ENCODE measurements around the gene PPFIBP2.

Gene PPFIBP2

GRCh38 chr11:7579361-7579791 lies 65.6 kb downstream of the PPFIBP2 start:
- DNase-seq = no peak

GRCh38 chr11:7581021-7581590 lies 67.3 kb downstream of the PPFIBP2 start:
- no peak for DNase-seq

- DNase-seq = no peak
Measured at GRCh38 chr11:7582338-7582985, 68.7 kb downstream of the PPFIBP2 start.

GRCh38 chr11:7583248-7583647 lies 69.4 kb downstream of the PPFIBP2 start:
- DNase-seq = no peak

- DNase-seq = no peak
Measured at GRCh38 chr11:7584910-7585309, 71.1 kb downstream of the PPFIBP2 start.

- DNase-seq = no peak
Measured at GRCh38 chr11:7585816-7586215, 72.0 kb downstream of the PPFIBP2 start.

GRCh38 chr11:7586376-7586775 lies 72.6 kb downstream of the PPFIBP2 start:
- DNase-seq = no peak

- DNase-seq = no peak
Measured at GRCh38 chr11:7587712-7588111, 73.9 kb downstream of the PPFIBP2 start.

- no peak for DNase-seq
Measured at GRCh38 chr11:7589861-7590260, 76.1 kb downstream of the PPFIBP2 start.

GRCh38 chr11:7590529-7590928 lies 76.7 kb downstream of the PPFIBP2 start:
- no peak for DNase-seq

- DNase-seq = no peak
Measured at GRCh38 chr11:7591107-7591894, 77.5 kb downstream of the PPFIBP2 start.

- DNase-seq = no peak
Measured at GRCh38 chr11:7591987-7592386, 78.2 kb downstream of the PPFIBP2 start.

- DNase-seq = no peak
Measured at GRCh38 chr11:7592711-7593110, 78.9 kb downstream of the PPFIBP2 start.

- no peak for DNase-seq
Measured at GRCh38 chr11:7593481-7593880, 79.7 kb downstream of the PPFIBP2 start.

GRCh38 chr11:7595016-7595866 lies 81.4 kb downstream of the PPFIBP2 start:
- DNase-seq = no peak

GRCh38 chr11:7595951-7596350 lies 82.2 kb downstream of the PPFIBP2 start:
- no peak for DNase-seq

- DNase-seq = no peak
Measured at GRCh38 chr11:7596975-7597391, 83.2 kb downstream of the PPFIBP2 start.

GRCh38 chr11:7597620-7598019 lies 83.8 kb downstream of the PPFIBP2 start:
- peak; percentile 65 for DNase-seq

GRCh38 chr11:7599209-7599608 lies 85.4 kb downstream of the PPFIBP2 start:
- no peak for DNase-seq

GRCh38 chr11:7600205-7600775 lies 86.5 kb downstream of the PPFIBP2 start:
- no peak for DNase-seq

GRCh38 chr11:7603031-7603781 lies 89.4 kb downstream of the PPFIBP2 start:
- DNase-seq = no peak

- no peak for DNase-seq
Measured at GRCh38 chr11:7604331-7604955, 90.6 kb downstream of the PPFIBP2 start.

Data from NCI-H1105 (cell line).